T-helper 2 cell treated with Interferon-gamma antibody and Interleukin-4, amounts not matched to agents 5 μg/mL and 100 μg/mL, for 36 hours (primary cell): ENCODE measurements around the gene TSPYL2.

Experiments used
- DNase-seq: peaks from one replicate; pipeline ENCODE4 v3.0.0; 2021; ENCODE audit warnings: low spot score
- H3K27ac Mint-ChIP-seq: one replicate; pipeline ENCODE4 v1.8.0; 2021; ENCODE audit warnings: mild to moderate bottlenecking, mixed read lengths
- H3K27me3 Mint-ChIP-seq: one replicate; pipeline ENCODE4 v1.8.0; 2021; ENCODE audit warnings: low read depth, mixed read lengths
- H3K36me3 Mint-ChIP-seq: one replicate; pipeline ENCODE4 v1.8.0; 2021; ENCODE audit warnings: low read depth, mixed read lengths
- H3K4me1 Mint-ChIP-seq: one replicate; pipeline ENCODE4 v1.8.0; 2021; ENCODE audit warnings: low read depth, mixed read lengths
- H3K4me3 Mint-ChIP-seq: one replicate; pipeline ENCODE4 v1.8.0; 2022; ENCODE audit warnings: mild to moderate bottlenecking, moderate library complexity, mixed read lengths
- H3K9me3 Mint-ChIP-seq: one replicate; pipeline ENCODE4 v1.8.0; 2021; ENCODE audit warnings: mixed read lengths

The TSPYL2 gene

DNA sequence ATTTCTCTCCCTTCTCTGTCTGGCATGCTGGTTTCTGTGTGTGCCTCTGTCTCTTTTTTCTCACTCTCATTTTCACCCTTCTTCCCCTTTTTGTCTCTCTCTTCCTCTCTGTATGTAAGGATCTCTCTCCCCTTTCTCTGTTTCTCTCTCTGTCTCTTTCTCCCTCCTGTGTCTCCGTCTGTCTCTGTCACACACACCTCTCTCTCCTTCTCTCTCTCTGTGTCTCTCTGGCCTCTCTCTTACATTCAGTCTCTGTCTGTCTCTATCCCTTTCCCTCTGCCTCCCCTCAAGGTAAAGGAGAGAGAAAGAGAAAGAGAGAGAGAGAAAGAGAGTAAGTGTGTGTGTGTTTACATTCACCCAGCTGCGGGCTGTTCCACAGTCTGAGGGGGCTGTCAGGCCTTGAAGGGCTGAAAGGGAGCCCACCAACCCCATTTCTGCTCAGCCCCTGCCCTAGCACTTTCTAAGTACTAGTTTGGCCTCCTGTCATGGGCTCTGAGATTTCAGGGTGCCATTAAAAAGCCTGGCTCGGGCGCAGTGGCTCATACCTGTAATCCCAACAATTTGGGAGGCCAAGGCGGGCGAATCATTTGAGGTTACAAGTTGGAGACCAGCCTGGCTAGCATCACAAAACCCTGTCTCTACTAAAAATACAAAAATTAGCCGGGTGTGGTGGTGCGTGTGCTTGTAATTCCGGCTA lies 9.6 kb upstream of the TSPYL2 start:
- Mint-ChIP-seq H3K9me3 (no peaks in the 10 kb centered on the region), H3K36me3 (no peaks in the 10 kb centered on the region), H3K27me3 (no peaks in the 10 kb centered on the region), H3K4me3 (peak overlapping the region; percentile 90), H3K4me1 (peaks cover 19% of the 10 kb centered on the region), H3K27ac (peak overlapping the region; percentile 77)
- DNase-seq = no peak

DNA sequence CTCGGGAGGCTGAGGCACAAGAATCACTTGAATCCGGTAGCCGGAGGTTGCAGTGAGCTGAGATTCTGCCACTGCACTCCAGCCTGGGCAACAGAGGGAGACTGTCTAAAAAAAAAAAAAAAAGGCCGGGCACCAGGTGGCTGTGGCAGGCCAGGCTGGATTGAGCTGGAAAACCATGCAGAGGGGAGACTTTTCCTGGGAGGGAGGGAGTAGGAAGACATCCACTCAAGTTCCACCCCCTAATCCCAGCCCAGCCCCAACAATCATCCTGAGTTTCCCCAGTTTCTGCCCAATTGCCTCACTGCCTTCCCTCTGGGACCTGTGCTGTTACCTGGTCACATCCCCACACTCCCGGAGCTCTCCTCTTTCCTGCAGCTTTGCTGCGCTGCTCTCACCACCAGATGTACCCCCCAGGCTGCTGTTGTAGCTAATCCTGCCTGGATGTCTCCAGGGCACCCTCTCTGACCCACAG lies 9.0 kb upstream of the TSPYL2 start:
- DNase-seq = no peak
- no peaks in the 10 kb centered on the region for H3K27me3 Mint-ChIP-seq
- no peak overlapping the region for H3K27ac Mint-ChIP-seq
- H3K9me3 Mint-ChIP-seq = no peaks in the 10 kb centered on the region
- peaks cover 19% of the 10 kb centered on the region for H3K4me1 Mint-ChIP-seq
- no peaks in the 10 kb centered on the region for H3K36me3 Mint-ChIP-seq
- peak overlapping the region; percentile 72 for H3K4me3 Mint-ChIP-seq

DNA sequence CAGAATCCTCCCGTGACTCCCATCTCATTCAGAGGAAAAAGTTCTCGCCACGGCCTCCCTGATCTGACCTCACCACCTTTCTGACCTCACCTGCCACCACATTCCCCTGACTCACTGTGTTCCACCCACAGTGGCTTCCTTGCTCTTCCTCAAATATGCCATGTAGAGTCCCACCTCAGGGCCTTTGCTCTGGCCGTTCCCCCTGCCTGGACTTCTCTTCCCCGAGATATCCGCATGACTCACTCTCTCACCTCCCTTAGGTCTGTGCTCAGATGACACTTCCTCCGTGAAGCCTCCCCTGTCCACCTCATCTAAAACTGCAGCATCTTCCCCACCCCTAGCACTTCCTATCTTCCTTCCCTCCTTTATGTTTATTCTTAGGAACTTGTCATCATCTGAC lies 7.2 kb upstream of the TSPYL2 start:
- Mint-ChIP-seq H3K27ac (no peak overlapping the region), H3K4me3 (no peak overlapping the region), H3K27me3 (no peaks in the 10 kb centered on the region)

DNA sequence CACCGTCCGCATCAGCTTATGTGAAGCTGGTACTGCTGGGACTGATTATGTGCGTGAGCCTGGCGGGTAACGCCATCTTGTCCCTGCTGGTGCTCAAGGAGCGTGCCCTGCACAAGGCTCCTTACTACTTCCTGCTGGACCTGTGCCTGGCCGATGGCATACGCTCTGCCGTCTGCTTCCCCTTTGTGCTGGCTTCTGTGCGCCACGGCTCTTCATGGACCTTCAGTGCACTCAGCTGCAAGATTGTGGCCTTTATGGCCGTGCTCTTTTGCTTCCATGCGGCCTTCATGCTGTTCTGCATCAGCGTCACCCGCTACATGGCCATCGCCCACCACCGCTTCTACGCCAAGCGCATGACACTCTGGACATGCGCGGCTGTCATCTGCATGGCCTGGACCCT lies 5.5 kb upstream of the TSPYL2 start:
- Mint-ChIP-seq H3K4me1 (peaks cover 22% of the 10 kb centered on the region), H3K27me3 (no peaks in the 10 kb centered on the region), H3K27ac (no peak overlapping the region), H3K9me3 (no peaks in the 10 kb centered on the region), H3K36me3 (no peaks in the 10 kb centered on the region), H3K4me3 (no peak overlapping the region)
- DNase-seq = no peak

More for the DNA sequence above, 7.2 kb upstream of the TSPYL2 start:
- Mint-ChIP-seq H3K36me3 (no peaks in the 10 kb centered on the region), H3K4me1 (peaks cover 19% of the 10 kb centered on the region), H3K9me3 (no peaks in the 10 kb centered on the region)
- DNase-seq = no peak

DNA sequence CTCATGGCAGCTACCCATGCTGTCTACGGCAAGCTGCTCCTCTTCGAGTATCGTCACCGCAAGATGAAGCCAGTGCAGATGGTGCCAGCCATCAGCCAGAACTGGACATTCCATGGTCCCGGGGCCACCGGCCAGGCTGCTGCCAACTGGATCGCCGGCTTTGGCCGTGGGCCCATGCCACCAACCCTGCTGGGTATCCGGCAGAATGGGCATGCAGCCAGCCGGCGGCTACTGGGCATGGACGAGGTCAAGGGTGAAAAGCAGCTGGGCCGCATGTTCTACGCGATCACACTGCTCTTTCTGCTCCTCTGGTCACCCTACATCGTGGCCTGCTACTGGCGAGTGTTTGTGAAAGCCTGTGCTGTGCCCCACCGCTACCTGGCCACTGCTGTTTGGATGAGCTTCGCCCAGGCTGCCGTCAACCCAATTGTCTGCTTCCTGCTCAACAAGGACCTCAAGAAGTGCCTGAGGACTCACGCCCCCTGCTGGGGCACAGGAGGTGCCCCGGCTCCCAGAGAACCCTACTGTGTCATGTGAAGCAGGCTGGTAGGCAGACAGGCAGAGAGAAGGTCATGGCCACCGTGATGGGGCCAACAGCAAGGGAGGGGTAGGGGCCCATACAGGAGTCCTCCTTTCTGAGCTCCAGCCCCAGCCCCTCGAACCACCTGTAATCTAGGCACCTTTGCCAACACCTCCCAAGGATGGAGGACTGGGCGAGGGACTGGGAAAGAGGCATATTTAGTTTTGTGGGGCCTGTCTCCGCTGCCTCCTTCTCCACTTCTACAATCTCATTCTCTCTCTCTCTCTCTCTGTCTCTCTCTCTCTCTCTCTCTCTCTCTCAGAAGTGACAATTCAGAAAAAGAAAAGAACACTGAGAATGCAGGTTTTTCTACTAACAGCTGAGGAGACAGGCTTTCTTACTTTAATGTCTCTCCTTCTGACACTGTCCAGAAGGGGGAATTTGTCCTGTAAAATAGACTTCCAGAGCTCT lies 4.7 kb upstream of the TSPYL2 start:
- Mint-ChIP-seq H3K4me3 (no peak overlapping the region), H3K27me3 (no peaks in the 10 kb centered on the region), H3K36me3 (no peaks in the 10 kb centered on the region), H3K4me1 (peaks cover 17% of the 10 kb centered on the region), H3K9me3 (no peaks in the 10 kb centered on the region), H3K27ac (no peak overlapping the region)
- no peak for DNase-seq

DNA sequence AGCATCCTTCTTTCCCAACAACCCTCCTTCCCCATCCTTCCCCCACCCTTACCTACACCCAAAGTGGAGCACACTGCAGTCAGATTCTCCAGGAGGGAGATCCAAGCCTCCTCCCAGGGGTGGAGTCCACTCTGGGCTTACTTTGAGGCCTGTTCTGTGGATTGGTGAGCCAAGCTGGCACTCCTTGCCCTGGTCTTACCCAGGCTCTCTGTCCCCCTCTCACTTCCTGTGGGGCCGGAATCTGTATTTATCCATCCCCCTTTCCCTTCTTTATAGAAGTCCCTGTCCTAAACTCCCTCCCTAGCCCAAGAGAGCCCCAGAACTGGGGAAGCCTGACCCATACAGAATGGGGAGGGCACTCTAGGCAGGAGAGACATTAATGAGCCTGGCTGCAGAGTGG lies 3.2 kb upstream of the TSPYL2 start:
- H3K36me3 Mint-ChIP-seq = peaks cover 4% of the 10 kb centered on the region
- H3K4me3 Mint-ChIP-seq = no peak overlapping the region
- DNase-seq = no peak
- H3K4me1 Mint-ChIP-seq = peaks cover 24% of the 10 kb centered on the region
- no peaks in the 10 kb centered on the region for H3K27me3 Mint-ChIP-seq
- H3K27ac Mint-ChIP-seq = no peak overlapping the region
- H3K9me3 Mint-ChIP-seq = no peaks in the 10 kb centered on the region

DNA sequence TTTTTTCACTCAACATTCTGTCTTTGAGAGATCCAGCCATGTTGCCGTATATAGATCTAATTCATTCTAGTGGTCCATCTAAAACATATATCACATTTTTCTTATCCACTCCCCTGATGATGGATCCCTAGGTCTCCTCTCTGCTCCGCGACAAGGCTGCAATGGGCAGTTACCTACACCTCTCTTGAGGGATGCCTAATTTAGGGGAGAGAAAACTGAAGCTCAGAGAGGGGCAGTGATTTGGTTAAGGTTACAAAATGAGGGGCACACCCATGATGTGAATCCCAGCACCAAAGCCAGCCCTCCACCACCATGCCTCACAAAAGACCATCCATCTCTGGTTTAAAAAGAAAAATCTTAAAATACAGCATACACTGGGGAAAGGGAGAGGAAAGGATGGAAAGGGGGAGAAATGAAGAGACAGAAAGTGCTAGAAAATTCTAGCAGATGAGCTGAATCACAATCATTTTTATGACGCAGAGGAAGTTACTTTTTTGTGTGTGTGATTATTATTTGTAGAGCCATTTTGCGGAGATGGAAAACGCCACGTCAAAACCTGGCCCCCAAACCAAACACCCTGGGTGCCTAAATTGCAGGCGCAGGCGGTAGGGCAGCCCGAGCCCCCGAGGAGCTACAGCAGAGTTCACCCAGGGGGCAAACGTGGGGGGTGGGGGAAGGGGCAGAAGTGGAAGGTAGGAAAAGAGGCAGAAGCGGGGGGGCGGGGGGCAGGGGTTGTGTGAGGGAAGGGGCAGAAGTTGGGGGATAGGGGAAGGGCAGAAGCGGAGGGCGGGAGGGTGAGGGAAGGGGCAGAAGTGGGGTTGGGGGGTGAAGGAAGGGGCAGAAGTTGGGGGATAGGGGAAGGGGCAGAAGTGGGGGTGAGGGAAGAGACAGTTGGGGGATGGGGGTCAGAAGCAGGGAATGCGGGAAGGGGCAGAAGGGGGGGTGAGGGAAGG lies 1.3 kb upstream of the TSPYL2 start:
- peak overlapping the region; percentile 78 for H3K4me3 Mint-ChIP-seq
- DNase-seq = no peak
- peaks cover 14% of the 10 kb centered on the region for H3K36me3 Mint-ChIP-seq
- H3K4me1 Mint-ChIP-seq = peaks cover 28% of the 10 kb centered on the region
- no peaks in the 10 kb centered on the region for H3K9me3 Mint-ChIP-seq
- peak overlapping the region; percentile 93 for H3K27ac Mint-ChIP-seq
- H3K27me3 Mint-ChIP-seq = no peaks in the 10 kb centered on the region

DNA sequence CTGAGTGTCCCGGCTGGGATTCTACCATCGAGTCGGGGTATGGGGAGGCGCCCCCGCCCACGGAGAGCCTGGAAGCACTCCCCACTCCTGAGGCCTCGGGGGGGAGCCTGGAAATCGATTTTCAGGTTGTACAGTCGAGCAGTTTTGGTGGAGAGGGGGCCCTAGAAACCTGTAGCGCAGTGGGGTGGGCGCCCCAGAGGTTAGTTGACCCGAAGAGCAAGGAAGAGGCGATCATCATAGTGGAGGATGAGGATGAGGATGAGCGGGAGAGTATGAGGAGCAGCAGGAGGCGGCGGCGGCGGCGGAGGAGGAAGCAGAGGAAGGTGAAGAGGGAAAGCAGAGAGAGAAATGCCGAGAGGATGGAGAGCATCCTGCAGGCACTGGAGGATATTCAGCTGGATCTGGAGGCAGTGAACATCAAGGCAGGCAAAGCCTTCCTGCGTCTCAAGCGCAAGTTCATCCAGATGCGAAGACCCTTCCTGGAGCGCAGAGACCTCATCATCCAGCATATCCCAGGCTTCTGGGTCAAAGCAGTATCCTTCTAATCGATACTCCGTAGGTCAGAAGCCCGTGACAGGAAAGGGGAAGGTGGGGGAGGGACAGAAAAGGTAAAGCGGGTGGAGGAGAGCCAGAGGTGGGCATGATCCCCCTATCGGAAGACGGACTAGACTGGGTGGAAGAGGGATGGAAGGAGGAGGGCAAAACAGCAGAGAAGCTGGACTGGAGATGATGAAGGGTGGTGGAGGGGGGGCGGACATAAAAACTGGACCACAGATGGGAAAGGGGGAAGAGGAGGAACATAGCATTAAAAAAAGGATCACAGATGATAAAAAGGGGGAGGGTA lies 828 bp downstream of the TSPYL2 start:
- DNase-seq = no peak
- Mint-ChIP-seq H3K27me3 (no peaks in the 10 kb centered on the region), H3K27ac (peak overlapping the region; percentile 83), H3K4me3 (peak overlapping the region; percentile 95), H3K9me3 (no peaks in the 10 kb centered on the region), H3K36me3 (peaks cover 18% of the 10 kb centered on the region), H3K4me1 (peaks cover 31% of the 10 kb centered on the region)

DNA sequence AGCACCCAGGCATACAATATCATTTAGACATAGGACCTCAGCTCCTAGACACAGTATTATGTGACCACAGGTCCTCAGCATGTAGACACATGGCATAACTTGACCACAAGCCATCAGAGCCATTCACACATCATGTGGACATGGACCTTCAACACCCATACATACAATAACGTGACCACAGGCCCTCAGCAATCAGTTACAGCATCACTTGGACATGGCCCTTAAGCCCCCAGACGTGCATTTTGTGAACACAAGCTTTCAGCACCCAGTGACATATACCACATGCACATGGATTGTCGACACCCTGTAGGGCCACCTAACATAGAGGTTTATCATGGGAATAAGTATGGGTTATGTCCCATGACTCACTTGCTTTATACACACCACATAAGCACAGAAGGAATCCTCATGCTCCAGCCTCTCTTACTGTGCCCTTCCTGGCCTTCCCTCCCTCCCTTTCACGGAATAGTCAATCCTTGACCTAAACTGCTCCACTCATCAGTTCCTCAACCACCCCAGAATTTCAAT lies 1.9 kb downstream of the TSPYL2 start:
- peaks cover 39% of the 10 kb centered on the region for H3K4me1 Mint-ChIP-seq
- no peaks in the 10 kb centered on the region for H3K27me3 Mint-ChIP-seq
- DNase-seq = no peak
- peaks cover 18% of the 10 kb centered on the region for H3K36me3 Mint-ChIP-seq
- H3K9me3 Mint-ChIP-seq = no peaks in the 10 kb centered on the region
- H3K4me3 Mint-ChIP-seq = peak overlapping the region; percentile 95
- H3K27ac Mint-ChIP-seq = no peak overlapping the region

DNA sequence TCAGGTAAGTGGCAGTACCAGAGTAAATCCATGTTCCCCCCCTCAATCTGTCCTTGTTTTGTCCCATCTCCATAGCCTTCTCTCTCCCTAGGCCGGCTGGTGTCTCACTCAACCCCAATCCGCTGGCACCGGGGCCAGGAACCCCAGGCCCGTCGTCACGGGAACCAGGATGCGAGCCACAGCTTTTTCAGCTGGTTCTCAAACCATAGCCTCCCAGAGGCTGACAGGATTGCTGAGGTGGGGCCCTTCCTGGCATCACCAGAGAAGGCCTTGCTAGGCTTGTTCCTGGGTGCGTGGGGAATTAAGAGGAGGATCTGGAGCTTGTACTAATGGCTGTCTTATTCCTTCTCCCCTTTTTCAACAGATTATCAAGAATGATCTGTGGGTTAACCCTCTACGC lies 2.7 kb downstream of the TSPYL2 start:
- DNase-seq = no peak
- no peaks in the 10 kb centered on the region for H3K9me3 Mint-ChIP-seq
- no peaks in the 10 kb centered on the region for H3K27me3 Mint-ChIP-seq
- peaks cover 18% of the 10 kb centered on the region for H3K36me3 Mint-ChIP-seq
- no peak overlapping the region for H3K27ac Mint-ChIP-seq
- no peak overlapping the region for H3K4me3 Mint-ChIP-seq
- peaks cover 42% of the 10 kb centered on the region for H3K4me1 Mint-ChIP-seq

DNA sequence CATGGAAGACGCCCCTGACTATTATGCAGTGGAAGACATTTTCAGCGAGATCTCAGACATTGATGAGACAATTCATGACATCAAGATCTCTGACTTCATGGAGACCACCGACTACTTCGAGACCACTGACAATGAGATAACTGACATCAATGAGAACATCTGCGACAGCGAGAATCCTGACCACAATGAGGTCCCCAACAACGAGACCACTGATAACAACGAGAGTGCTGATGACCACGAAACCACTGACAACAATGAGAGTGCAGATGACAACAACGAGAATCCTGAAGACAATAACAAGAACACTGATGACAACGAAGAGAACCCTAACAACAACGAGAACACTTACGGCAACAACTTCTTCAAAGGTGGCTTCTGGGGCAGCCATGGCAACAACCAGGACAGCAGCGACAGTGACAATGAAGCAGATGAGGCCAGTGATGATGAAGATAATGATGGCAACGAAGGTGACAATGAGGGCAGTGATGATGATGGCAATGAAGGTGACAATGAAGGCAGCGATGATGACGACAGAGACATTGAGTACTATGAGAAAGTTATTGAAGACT lies 3.6 kb downstream of the TSPYL2 start:
- Mint-ChIP-seq H3K27ac (peak overlapping the region; percentile 13), H3K4me3 (peak overlapping the region; percentile 4)
- no peak for DNase-seq

DNA sequence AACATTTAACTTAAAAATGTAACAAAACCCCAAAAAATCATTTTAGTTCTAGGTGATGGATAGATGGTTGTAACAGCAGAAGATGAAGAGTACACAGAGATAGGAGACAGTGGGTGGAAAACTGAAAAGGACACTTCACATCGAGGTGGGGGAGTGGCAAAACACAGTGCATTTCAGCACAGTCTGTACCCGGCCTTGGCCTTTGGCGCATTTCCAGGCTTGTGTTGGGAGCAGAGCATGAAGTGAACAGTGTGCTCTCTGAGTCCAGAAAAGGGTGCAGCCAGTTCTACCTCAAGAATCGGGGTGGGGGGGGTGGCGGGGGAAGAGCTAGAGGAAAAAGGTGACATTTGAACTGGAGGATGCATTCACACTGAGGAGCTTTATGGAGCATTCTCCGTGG lies 4.3 kb downstream of the TSPYL2 start:
- Mint-ChIP-seq H3K4me1 (peaks cover 38% of the 10 kb centered on the region), H3K27me3 (no peaks in the 10 kb centered on the region), H3K9me3 (no peaks in the 10 kb centered on the region), H3K4me3 (no peak overlapping the region), H3K27ac (no peak overlapping the region), H3K36me3 (peaks cover 18% of the 10 kb centered on the region)
- DNase-seq = no peak

More for the DNA sequence above, 3.6 kb downstream of the TSPYL2 start:
- Mint-ChIP-seq H3K27me3 (no peaks in the 10 kb centered on the region), H3K9me3 (no peaks in the 10 kb centered on the region), H3K36me3 (peaks cover 18% of the 10 kb centered on the region), H3K4me1 (peaks cover 41% of the 10 kb centered on the region)
